Neural cell (in vitro differentiated cells): ENCODE results near the gene EVC.

ENCODE experiments used
- EP300 ChIP-seq: fragments of 450-650 bp; conservative IDR thresholded peaks from 2 replicates; pipeline ENCODE4 v1.6.1; 2014; ENCODE audit warnings: antibody characterized with exemption, mild to moderate bottlenecking, moderate library complexity; ENCODE audit not compliant: poor library complexity, severe bottlenecking
- EZH2 ChIP-seq: fragments of 200-600, 300-800 bp; shearing (Covaris generic), sonication (generic); IDR thresholded peaks from 2 replicates; pipeline ENCODE4 v1.6.1; 2014; ENCODE audit warnings: antibody characterized with exemption, low read length, borderline replicate concordance, mild to moderate bottlenecking; ENCODE audit not compliant: insufficient read depth, poor library complexity, severe bottlenecking
- MXI1 ChIP-seq: fragments of 450-650 bp; conservative IDR thresholded peaks from 2 replicates; pipeline ENCODE4 v1.6.1; 2014; ENCODE audit warnings: antibody characterized with exemption, mild to moderate bottlenecking; ENCODE audit not compliant: poor library complexity, severe bottlenecking
- POLR2AphosphoS5 ChIP-seq: IDR thresholded peaks from 2 replicates; pipeline ENCODE4 v1.6.1; 2012
- RAD21 ChIP-seq: fragments of 450-650 bp; conservative IDR thresholded peaks from 2 replicates; pipeline ENCODE4 v1.6.1; 2014; ENCODE audit warnings: antibody characterized with exemption, mild to moderate bottlenecking, moderate library complexity
- SMC3 ChIP-seq: fragments of 450-650 bp; conservative IDR thresholded peaks from 2 replicates; pipeline ENCODE4 v1.6.1; 2014; ENCODE audit warnings: antibody characterized with exemption, mild to moderate bottlenecking, moderate library complexity; ENCODE audit not compliant: poor library complexity
- TF ChIP-seq, protein P1 (sequence below): fragments of 450-650 bp; IDR thresholded peaks from 2 replicates; pipeline ENCODE4 v1.5.1; 2014; ENCODE audit warnings: antibody characterized with exemption, mild to moderate bottlenecking, moderate library complexity; ENCODE audit not compliant: poor library complexity, severe bottlenecking

- TF ChIP-seq SMC3 (peak; percentile 90), POLR2AphosphoS5 (peak; percentile 14), EP300 (no peak), MXI1 (no peak), EZH2 (no peak), RAD21 (peak; percentile 92)
- TF ChIP-seq, protein P1, sequence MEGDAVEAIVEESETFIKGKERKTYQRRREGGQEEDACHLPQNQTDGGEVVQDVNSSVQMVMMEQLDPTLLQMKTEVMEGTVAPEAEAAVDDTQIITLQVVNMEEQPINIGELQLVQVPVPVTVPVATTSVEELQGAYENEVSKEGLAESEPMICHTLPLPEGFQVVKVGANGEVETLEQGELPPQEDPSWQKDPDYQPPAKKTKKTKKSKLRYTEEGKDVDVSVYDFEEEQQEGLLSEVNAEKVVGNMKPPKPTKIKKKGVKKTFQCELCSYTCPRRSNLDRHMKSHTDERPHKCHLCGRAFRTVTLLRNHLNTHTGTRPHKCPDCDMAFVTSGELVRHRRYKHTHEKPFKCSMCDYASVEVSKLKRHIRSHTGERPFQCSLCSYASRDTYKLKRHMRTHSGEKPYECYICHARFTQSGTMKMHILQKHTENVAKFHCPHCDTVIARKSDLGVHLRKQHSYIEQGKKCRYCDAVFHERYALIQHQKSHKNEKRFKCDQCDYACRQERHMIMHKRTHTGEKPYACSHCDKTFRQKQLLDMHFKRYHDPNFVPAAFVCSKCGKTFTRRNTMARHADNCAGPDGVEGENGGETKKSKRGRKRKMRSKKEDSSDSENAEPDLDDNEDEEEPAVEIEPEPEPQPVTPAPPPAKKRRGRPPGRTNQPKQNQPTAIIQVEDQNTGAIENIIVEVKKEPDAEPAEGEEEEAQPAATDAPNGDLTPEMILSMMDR, result peak; percentile 91
Measured at GRCh38 chr4:5812506-5813229, 101.7 kb downstream of the EVC start.
